NCI-H146 (cell line): ENCODE data around the gene MARCOL.
"Not testable (repeated sequence)": the region's sequence is repeated elsewhere in the genome, so short reads cannot be mapped to it uniquely, and the experiment has no call there.

Experiments
- DNase-seq: peaks from one replicate; lab custom pipeline; 2025; lab: John Stamatoyannopoulos, UW

The MARCOL gene

DNA sequence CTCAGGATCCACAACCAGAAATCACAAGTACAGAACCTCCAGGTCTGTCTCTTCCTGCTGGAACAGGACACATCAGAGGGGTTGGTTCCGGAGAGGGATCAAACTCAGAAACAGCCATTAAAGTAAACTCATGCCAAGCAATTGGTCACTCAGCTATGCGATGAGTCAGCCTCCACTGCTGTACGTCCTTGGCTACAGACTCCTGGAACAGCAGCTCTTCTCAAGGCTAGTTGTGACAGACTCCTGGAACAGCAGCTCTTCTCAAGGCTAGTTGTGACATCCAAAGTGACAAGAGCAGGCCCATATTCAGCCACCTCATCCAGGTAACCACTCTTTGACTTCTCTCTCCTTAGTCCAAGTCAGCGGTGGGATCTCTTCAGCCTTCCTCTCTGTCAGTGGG, 30.2 kb downstream of the MARCOL start, which contains the start of gene SPINK13:
TSS of gene SPINK13 (plus strand) at position 229 of the 400 bp plus-strand sequence. CDS start 1,279 bp downstream, outside the sequence.
- DNase-seq, result no peak

DNA sequence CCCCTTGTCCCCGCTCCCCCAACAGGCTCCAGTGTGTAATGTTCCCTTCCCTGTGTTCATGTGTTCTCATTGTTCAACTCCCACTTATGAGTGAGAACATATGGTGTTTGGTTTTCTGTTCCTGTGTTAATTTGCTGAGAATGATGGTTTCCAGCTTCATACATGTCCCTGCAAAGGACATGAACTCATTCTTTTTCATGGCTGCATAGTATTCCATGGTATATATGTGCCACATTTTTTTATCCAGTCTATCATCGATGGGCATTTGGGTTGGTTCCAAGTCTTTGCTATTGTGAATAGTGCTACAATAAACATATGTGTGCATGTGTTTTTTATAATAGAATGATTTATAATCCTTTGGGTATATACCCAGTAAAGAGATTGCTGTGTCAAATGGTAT, 36.8 kb downstream of the MARCOL start:
- not testable (repeated sequence) for DNase-seq

GRCh38 chr5:148280893-148281292, 42.6 kb downstream of the MARCOL start:
- DNase-seq, result peak; percentile 7

DNA sequence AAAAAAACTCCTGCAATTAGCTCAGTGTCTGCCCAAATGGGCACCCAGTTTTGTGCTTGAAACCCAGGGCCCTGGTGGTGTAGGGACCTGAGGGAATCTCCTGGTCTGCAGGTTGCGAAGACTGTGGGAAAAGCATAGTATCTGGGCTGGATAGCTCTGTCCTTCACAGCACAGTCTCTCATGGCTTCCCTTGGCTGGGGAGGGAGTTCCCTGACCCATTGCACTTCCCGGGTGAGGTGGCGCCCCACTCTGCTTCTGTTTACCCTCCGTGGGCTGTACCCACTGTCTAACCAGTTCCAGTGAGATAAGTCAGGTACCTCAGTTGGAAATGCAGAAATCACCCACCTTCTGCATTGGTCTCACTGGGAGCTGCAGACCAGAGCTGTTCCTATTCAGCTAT, 43.0 kb downstream of the MARCOL start:
- not testable (repeated sequence) for DNase-seq

DNA sequence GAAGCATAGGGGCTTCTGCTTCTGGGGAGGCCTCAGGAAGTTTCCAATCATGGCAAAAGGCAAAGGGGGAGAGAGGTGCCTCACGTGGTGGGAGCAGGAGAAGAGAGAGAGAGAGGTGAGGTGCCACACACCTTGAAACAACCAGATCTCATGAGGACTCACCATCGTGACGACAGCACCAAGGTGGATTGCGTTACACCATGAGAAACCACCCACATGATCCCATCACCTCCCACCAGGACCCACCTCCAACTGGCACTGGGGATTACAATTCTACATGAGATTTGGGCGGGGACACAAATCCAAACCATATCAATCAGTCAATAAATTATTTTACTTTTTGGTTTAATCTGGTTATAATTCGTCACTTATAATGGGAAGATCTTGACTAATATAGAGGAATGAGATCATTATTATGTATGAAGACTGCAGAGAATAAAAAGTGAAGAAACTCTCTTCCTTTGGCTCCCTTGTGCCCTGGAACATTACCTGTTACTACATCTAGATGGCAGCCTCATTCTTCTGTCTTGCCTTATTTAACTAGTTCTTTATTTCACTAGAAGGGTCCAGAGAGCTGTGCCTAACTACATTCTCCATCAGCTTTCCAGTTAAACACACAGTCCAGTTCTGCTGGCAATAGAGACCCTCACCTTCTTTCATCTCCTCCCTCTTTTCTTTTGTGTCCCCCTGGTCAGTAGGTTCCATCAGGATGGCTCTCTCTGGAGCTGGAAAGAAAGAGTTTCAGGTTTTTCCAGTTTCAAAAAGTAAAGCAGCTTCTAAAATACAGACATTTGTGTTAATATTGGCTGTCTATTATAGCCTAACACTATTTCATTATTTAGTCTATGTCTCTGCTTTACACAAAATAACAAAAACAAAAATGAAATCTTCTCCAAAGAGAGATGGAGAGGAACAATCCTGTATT, 52.2 kb downstream of the MARCOL start:
- peak; percentile 46 for DNase-seq
